Measurements from ENCODE around the gene EIF1AD.
A peak's percentile ranks its signal among the peaks of the same experiment; 100 is the strongest.
"Not testable (repeated sequence)": the region's sequence is repeated elsewhere in the genome, so short reads cannot be mapped to it uniquely, and the experiment has no call there.

The EIF1AD gene

GRCh38 chr11:66001942-66002647, at the start of gene EIF1AD, which contains the start of gene BANF1:
Gene EIF1AD, minus strand, starts transcription at chr11:66002157. Its CDS starts 1,768 bp downstream, at chr11:66000389.
Gene BANF1, plus strand, starts transcription at chr11:66002503. Its CDS starts 748 bp downstream, at chr11:66003251.
- DNase-seq = peak; percentile 100

- DNase-seq = no peak
Observed at GRCh38 chr11:66051371-66051765, 49.4 kb upstream of the EIF1AD start.

- no peak for DNase-seq
Observed at GRCh38 chr11:66050581-66051231, 48.7 kb upstream of the EIF1AD start.

GRCh38 chr11:66048547-66049323, 46.8 kb upstream of the EIF1AD start, which contains the start of gene GAL3ST3:
Gene GAL3ST3, minus strand, starts transcription at chr11:66049161. Its CDS starts 3,746 bp downstream, at chr11:66045415.
- no peak for DNase-seq

- no peak for DNase-seq
Observed at GRCh38 chr11:66047541-66048365, 45.8 kb upstream of the EIF1AD start.

- no peak for DNase-seq
Observed at GRCh38 chr11:66046901-66047300, 44.9 kb upstream of the EIF1AD start.

GRCh38 chr11:66045177-66045639, 43.3 kb upstream of the EIF1AD start:
- DNase-seq = peak; percentile 63

GRCh38 chr11:66044757-66045156, 42.8 kb upstream of the EIF1AD start:
- no peak for DNase-seq

GRCh38 chr11:66042996-66043906, 41.3 kb upstream of the EIF1AD start:
- DNase-seq = no peak

GRCh38 chr11:66042227-66042995, 40.5 kb upstream of the EIF1AD start:
- no peak for DNase-seq

- no peak for DNase-seq
Observed at GRCh38 chr11:66039765-66040164, 37.8 kb upstream of the EIF1AD start.

GRCh38 chr11:66037327-66037726, 35.4 kb upstream of the EIF1AD start:
- no peak for DNase-seq

- no peak for DNase-seq
Observed at GRCh38 chr11:66036334-66036710, 34.4 kb upstream of the EIF1AD start.

GRCh38 chr11:66035653-66036333, 33.8 kb upstream of the EIF1AD start:
- DNase-seq = no peak

- no peak for DNase-seq
Observed at GRCh38 chr11:66032957-66033735, 31.2 kb upstream of the EIF1AD start.

GRCh38 chr11:66026017-66026529, 24.1 kb upstream of the EIF1AD start, which contains the start of gene CATSPER1:
Gene CATSPER1, minus strand, starts transcription at chr11:66026479. Its CDS starts 100 bp downstream, at chr11:66026379.
- no peak for DNase-seq

- DNase-seq = not testable (repeated sequence)
Observed at GRCh38 chr11:66023186-66023440, 21.2 kb upstream of the EIF1AD start.

- no peak for DNase-seq
Observed at GRCh38 chr11:66022401-66023185, 20.6 kb upstream of the EIF1AD start.
